ENCODE results near the gene CNTNAP2.

The CNTNAP2 gene

DNA sequence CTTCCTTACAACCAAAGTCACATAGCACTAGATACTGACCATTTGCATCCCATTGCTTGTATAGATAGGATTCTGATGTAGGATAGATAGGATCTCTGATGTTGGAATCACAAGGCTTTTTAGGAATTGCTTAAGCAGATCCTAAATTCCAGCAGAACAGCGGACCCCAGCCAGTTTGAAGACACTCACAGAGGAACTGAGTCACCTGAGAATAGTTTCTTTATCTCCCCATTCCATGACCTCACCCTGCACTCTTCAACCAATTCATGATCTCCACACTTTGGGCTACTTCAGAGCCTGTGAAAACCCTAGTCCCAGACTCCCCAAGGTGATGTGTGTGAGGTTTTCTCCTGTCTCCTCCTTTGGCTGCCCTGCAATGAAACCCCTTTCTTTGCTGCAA lies 179.4 kb downstream of the CNTNAP2 start:
- no peak for FAIRE-seq

- FAIRE-seq, result no peak
Observed at GRCh38 chr7:146314962-146315361, 198.4 kb downstream of the CNTNAP2 start.

DNA sequence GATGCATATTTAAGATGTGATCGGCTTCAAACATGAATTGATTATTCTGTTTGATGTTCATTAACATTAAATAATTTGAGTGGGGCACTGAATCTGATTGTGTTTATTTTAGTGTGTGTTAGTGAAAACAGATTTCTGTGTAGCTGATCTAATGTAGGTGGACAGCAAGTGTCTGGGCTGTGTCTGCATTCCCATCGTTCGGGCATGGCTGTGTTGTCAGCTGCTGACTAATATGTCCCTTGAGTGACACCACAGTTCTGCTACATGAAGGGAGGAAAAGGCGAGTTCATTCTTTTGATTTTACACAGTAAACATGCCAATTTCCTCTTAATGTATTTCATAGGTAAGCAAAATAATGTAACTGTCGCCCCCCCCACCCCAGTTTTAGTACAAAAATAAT lies 203.0 kb downstream of the CNTNAP2 start:
- FAIRE-seq, result no peak

- FAIRE-seq, result no peak
Observed at GRCh38 chr7:146321301-146321700, 204.7 kb downstream of the CNTNAP2 start.

DNA sequence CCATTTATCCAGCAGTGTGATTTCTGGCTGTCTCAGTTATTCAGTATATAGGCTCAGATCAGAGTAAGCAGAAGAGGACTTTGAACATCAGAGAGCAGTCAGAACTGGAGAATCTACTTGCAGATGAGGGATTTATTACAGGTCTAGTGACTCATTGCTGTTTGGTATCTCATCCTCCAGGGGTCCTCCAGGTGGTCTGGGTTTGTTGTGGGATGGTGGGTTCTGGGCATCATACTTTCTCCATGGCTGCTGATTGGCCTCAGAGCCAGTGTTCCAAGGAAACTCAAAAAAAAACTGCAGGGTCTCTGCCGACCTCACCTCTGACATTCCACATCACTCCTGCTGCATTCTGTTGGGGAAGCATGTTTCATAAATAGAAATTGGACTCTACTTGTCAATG lies 214.8 kb downstream of the CNTNAP2 start:
- FAIRE-seq, result no peak

DNA sequence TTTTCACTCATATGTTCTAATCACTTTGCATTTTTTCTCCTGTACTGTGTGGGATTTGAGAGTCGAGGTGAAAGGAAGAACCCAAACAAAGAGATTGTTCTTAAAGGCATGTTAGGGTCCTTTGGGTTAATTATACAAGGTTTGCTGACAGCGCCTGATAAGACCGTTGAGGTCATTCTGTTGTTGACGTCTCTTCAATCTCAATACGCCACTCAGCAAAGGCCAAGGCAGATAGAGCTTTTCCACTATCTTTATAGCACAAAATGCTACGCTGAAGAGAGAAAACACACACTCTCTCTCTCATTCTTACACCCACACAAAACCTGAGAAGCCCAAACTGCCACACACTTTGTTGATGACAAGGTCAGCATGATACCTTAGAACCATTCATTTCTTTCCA lies 228.7 kb downstream of the CNTNAP2 start:
- FAIRE-seq, result no peak

DNA sequence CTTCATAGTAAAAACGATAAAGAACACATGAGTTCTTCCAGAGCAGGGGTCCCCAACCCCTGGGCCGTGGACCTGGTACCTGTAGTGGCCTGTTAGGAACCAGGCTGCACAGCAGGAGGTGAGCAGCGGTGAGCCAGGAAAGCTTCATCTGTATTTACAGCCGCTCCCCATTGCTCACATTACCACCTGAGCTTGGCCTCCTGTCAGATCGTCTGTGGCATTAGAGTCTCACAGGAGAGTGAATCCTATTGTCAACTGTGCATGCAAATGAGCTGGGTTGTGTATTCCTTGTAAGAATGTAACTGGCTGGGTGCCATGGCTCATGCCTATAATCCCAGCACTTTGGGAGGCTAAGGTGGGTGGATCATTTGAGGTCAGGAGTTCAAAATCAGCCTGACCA lies 229.5 kb downstream of the CNTNAP2 start:
- no peak for FAIRE-seq

DNA sequence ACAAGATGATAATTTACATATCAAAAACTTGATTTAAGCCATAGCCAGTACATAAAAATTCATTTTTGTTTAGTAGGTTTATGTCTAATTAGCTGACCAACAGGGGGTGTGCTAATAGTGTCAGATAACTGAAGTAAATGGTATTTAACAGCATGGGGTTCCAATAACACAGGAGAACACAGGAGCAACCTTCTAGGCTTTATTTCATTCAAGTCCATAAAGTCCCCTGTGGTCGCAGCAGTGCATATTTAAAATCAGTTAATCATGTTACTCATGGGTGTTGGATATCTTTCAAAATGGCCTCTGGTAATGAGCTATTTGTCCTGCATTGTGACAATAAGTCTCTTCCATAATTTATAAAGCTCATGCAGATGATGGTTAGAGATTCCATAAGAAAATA lies 238.6 kb downstream of the CNTNAP2 start:
- FAIRE-seq, result no peak

DNA sequence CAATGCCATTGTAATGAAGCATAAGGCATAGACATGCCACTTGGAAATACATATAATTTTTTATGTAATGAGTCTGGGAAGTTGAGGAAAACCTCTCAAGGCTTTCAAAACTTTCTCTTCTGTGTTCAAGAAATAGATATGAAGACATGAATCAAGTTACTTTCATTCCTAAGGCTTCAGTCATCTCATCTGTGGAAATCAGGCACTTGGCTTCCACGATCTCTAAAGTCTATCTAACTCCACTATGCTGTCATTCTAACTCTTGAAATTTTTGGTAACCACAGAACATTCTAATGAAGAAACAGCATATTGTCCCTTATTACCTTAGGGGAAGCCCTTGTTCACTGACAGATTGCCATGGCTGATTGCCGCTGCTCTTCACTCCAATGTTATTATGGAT lies 242.6 kb downstream of the CNTNAP2 start:
- no peak for FAIRE-seq

- FAIRE-seq, result no peak
Observed at GRCh38 chr7:146366938-146367337, 250.3 kb downstream of the CNTNAP2 start.

- FAIRE-seq, result no peak
Observed at GRCh38 chr7:146370171-146370570, 253.6 kb downstream of the CNTNAP2 start.

DNA sequence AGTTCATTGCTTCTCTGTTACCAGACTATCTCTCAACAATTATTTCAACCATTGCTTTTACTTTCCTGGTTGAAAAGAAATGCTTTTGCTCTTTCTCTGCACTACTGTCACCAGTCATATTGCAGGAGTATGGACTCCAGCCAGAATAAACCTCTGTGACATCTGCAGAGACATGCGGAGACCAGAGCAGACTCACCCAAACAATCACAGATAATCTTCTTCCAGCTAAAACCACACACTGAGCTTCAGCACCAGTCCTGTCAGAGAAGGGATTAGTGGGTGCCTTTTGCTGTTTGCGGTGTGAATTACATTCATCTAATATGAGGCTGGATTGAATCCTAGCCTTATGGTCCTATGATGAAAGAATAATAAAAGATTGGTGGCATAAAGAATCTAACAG lies 258.6 kb downstream of the CNTNAP2 start:
- FAIRE-seq, result no peak

- FAIRE-seq, result no peak
Observed at GRCh38 chr7:146378196-146378595, 261.6 kb downstream of the CNTNAP2 start.

- FAIRE-seq, result no peak
Observed at GRCh38 chr7:146387140-146387539, 270.5 kb downstream of the CNTNAP2 start.

DNA sequence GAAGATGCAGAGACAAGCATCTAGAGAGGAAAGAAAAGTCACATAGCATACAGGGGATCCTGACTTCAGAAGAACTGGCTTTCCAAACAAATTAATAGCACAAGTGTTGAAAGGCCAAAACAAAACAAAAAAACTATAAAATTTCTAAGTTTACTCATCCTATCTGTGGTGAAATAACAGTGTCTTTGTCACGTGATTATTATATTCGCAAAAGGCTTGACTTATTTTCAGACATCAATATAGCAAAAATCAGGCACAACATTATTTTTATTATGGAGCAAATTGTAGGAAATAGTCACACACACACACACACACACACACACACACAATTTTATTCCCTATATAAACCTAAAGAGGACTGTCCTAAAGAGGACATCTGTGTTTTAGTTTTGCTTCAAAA lies 272.3 kb downstream of the CNTNAP2 start:
- FAIRE-seq, result no peak

- no peak for FAIRE-seq
Observed at GRCh38 chr7:146393346-146393745, 276.7 kb downstream of the CNTNAP2 start.

- no peak for FAIRE-seq
Observed at GRCh38 chr7:146397141-146397540, 280.5 kb downstream of the CNTNAP2 start.

DNA sequence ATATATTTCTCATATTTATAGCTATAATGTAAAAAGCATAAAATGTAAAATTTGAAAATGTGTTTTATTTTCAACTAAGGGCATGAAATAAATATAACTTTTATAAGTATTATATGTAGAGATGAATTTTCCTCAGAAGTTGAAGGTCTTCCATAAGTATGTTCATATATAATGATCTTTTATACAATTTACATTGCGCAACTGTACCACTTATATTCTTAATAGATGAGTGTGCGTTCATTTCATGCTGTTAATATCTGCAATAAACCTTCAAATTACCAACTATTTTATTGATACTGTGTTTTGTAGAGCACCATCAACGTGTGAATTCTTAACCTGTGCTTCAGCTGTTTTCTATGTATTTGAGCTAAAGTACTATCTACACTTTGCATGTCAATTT lies 285.3 kb downstream of the CNTNAP2 start:
- FAIRE-seq, result no peak

DNA sequence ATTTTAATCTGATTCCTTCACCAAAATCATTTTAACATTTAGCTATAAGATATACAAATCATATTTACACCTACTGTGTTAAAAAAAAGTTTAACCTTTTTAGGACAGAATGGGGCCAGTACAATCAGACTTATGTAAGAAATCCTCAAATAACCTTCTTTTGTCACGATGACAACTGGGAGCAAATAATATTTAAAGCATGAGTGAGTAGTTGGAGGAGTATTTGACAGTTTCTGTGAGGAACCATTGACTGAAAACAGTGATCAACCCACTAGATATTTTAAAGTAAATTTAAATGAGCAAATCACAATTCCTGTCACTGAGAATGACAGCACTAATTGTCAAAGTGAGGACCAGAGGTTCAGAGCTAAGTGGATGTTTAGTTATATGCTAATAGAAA lies 289.1 kb downstream of the CNTNAP2 start:
- no peak for FAIRE-seq

- no peak for FAIRE-seq
Observed at GRCh38 chr7:146411975-146412374, 295.4 kb downstream of the CNTNAP2 start.

DNA sequence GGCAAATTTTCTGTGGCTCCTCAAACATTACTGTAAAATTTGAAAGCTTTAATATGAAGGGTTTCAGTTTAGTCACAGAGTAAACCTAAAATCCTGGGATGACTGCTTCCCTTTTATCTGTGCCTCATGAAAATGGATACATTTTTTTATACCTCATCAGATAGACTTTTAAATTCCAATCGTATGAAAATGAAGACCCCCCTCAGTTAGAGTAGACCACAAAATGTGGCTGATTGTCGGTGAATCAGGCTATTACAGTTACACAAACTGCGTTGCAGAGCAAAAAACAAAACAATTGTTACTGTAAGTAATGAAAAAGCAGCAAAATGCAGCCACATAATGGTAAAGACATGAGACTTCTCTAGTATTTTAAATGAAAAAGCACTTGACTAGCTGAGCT lies 296.2 kb downstream of the CNTNAP2 start:
- FAIRE-seq, result no peak

DNA sequence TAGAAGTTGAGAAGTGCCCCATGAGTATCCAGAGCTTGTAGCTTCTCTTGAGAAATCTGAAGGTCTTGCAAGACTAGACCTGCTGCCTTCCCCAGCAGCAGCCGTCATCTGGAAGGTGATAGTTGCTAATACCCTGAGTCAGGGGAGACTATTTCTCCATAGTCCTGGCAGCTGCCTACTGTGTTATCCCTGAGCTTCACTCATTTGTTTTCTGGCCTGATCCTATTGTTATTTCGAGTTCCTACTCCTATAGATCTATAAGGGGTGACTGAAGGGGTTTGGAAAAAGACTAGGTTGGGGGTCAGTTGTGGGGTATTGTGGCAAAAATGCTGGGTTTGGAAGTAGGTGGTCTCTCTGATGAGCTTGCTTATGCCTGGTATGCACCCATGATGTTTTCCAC lies 297.8 kb downstream of the CNTNAP2 start:
- FAIRE-seq, result no peak

DNA sequence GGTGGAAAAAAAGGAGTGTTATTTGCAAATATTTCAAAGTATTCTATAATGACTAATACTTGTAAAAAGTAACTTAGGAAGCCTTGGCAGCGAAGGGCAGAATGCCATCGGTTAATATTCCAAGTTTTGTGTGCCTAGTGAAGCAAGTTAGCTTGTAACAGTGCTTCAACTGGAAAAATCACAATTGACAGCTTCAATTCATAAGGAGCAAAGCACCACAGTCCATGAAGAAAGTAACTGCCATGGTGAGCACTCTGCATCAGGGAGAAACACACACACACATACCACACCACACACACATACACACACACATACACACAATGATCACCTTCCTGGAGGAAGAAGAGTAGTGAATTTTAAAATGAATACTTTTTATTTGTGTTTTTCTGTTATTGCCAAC lies 298.3 kb downstream of the CNTNAP2 start:
- no peak for FAIRE-seq

GRCh38 chr7:146417176-146417575 lies 300.6 kb downstream of the CNTNAP2 start:
- no peak for FAIRE-seq

- FAIRE-seq, result no peak
Observed at GRCh38 chr7:146423446-146423845, 306.8 kb downstream of the CNTNAP2 start.

- no peak for FAIRE-seq
Observed at GRCh38 chr7:146424084-146424483, 307.5 kb downstream of the CNTNAP2 start.
